Endothelial cell of umbilical vein (primary cell): ENCODE measurements around the gene SERPINE1. TPM values are rescaled to one million over a fixed set of nuclear protein-coding genes. Genes with fewer than 3 reads are reported as not detected.
A peak's percentile ranks its signal among the peaks of the same experiment; 100 is the strongest.

Experiments used
- BruUV-seq: library from RNA; stranded (reverse); fragments of 400-500 nt; replicated peaks from 2 replicates; lab custom pipeline; 2021; lab: Mats Ljungman, UMichigan
- CTCF ChIA-PET: fragments of 300-600, 350-600 bp; sonication (Branson Sonifier 250); formaldehyde crosslinking; loops from one replicate; lab custom pipeline; 2021; ENCODE audit warnings: antibody characterized with exemption, inconsistent platforms; lab: Charles Lee
- POLR2A ChIA-PET: fragments of 300-600, 350-600 bp; sonication (Branson Sonifier 250); formaldehyde crosslinking; loops from one replicate; lab custom pipeline; 2021; ENCODE audit warnings: antibody characterized with exemption, inconsistent platforms; lab: Charles Lee
- DNase-seq: peaks from one replicate; pipeline ENCODE4 v3.0.0-alpha.2; 2011; ENCODE audit warnings: low read depth, low spot score
- FAIRE-seq: peaks from 2 replicates; lab custom pipeline; 2011; peaks lifted over from hg19 to GRCh38; lab: Jason Lieb, UNC
- H2AFZ ChIP-seq: 2 replicates; pipeline ENCODE4 v1.6.0; 2012; ENCODE audit warnings: low read depth, low read length, control low read depth, inconsistent platforms
- H3K27ac ChIP-seq: 2 replicates; pipeline ENCODE4 v1.5.1; 2011; ENCODE audit warnings: low read depth, mild to moderate bottlenecking, control low read depth, low read length, moderate library complexity; ENCODE audit not compliant: insufficient read depth
- H3K27me3 ChIP-seq, 2 experiments: 2 replicates each; pipeline versions ENCODE4 v1.6.0 to v1.6.1; 2011; ENCODE audit warnings: low read length in 2 of 2, mixed read lengths in 1 of 2; ENCODE audit not compliant: control insufficient read depth in 2 of 2, insufficient read depth in 2 of 2
- H3K36me3 ChIP-seq, 2 experiments: 2 replicates in 1 of 2; 3 replicates in 1 of 2; pipeline ENCODE4 v1.5.1; 2011; ENCODE audit warnings: low read length in 2 of 2, mild to moderate bottlenecking in 1 of 2, moderate library complexity in 1 of 2; ENCODE audit not compliant: control insufficient read depth in 2 of 2, insufficient read depth in 2 of 2; ENCODE audit errors: extremely low read depth in 1 of 2
- H3K4me1 ChIP-seq: 3 replicates; pipeline ENCODE4 v1.5.1; 2011; ENCODE audit warnings: mild to moderate bottlenecking, low read length; ENCODE audit not compliant: control insufficient read depth, insufficient read depth; ENCODE audit errors: extremely low read depth
- H3K4me2 ChIP-seq: 2 replicates; pipeline ENCODE4 v1.6.1; 2011; ENCODE audit warnings: low read length, control low read depth, mixed read lengths; ENCODE audit not compliant: insufficient read depth
- H3K4me3 ChIP-seq, 3 experiments: fragments of 200-600 bp in 1 of 3; sonication (generic), shearing (Covaris generic) in 1 of 3; replicated peaks in 1 of 3; 2 replicates each; pipeline ENCODE4 v1.5.1; 2011 to 2016; ENCODE audit warnings: control low read depth in 3 of 3, low read length in 3 of 3, mild to moderate bottlenecking in 2 of 3, inconsistent platforms in 1 of 3, low read depth in 1 of 3, moderate library complexity in 1 of 3; ENCODE audit not compliant: insufficient read depth in 1 of 3
- H3K79me2 ChIP-seq: 2 replicates; pipeline ENCODE4 v1.6.0; 2012; ENCODE audit warnings: low read length, inconsistent platforms; ENCODE audit not compliant: control insufficient read depth, insufficient read depth
- H3K9ac ChIP-seq: replicated peaks from 2 replicates; pipeline ENCODE3; 2011; ENCODE audit warnings: low read length, control low read depth; ENCODE audit not compliant: insufficient read depth; ENCODE audit errors: extremely low read depth
- H3K9me1 ChIP-seq: replicated peaks from 3 replicates; pipeline ENCODE4 v1.6.0; 2011; ENCODE audit warnings: mild to moderate bottlenecking, low read length; ENCODE audit not compliant: control insufficient read depth, insufficient read depth; ENCODE audit errors: extremely low read depth
- H3K9me3 ChIP-seq: replicated peaks from 2 replicates; pipeline ENCODE4 v1.5.1; 2012; ENCODE audit warnings: low read length, inconsistent platforms; ENCODE audit not compliant: control insufficient read depth, insufficient read depth
- H4K20me1 ChIP-seq: replicated peaks from 2 replicates; pipeline ENCODE3; 2011; ENCODE audit warnings: mild to moderate bottlenecking, low read length; ENCODE audit not compliant: control insufficient read depth, insufficient read depth; ENCODE audit errors: extremely low read depth
- CTCF ChIP-seq, 2 donors: IDR thresholded peaks; 1 replicate in 1 of 2; 2 replicates in 1 of 2; pipeline ENCODE4 v1.5.1; 2011; ENCODE audit warnings: low read length in 2 of 2, mild to moderate bottlenecking in 2 of 2, moderate library complexity in 2 of 2, control low read depth in 1 of 2, inconsistent platforms in 1 of 2, low read depth in 1 of 2; ENCODE audit not compliant: insufficient read depth in 1 of 2; ENCODE audit errors: extremely low read depth in 1 of 2
- EZH2 ChIP-seq: IDR thresholded peaks from 2 replicates; pipeline ENCODE4 v1.6.1; 2012; ENCODE audit warnings: borderline replicate concordance, low read depth, mild to moderate bottlenecking, moderate library complexity, low read length, inconsistent platforms; ENCODE audit not compliant: severe bottlenecking
- FOS ChIP-seq: IDR thresholded peaks from 2 replicates; pipeline ENCODE4 v1.6.1; 2011; ENCODE audit warnings: mild to moderate bottlenecking, low read length, moderate library complexity, borderline replicate concordance; ENCODE audit not compliant: insufficient read depth
- GATA2 ChIP-seq: IDR thresholded peaks from 2 replicates; pipeline ENCODE4 v1.7.0; 2011; ENCODE audit warnings: low read depth, mild to moderate bottlenecking, moderate library complexity, mixed read lengths, low read length; ENCODE audit not compliant: insufficient read length, insufficient read depth
- JUN ChIP-seq: IDR thresholded peaks from 2 replicates; pipeline ENCODE4 v1.6.1; 2011; ENCODE audit warnings: borderline replicate concordance, low read depth; ENCODE audit not compliant: insufficient read length, insufficient read depth
- MAX ChIP-seq: IDR thresholded peaks from 2 replicates; pipeline ENCODE4 v1.6.1; 2011; ENCODE audit not compliant: insufficient read depth, insufficient read length
- MYC ChIP-seq: IDR thresholded peaks from one replicate; pipeline ENCODE4 v1.6.1; 2011; ENCODE audit warnings: mild to moderate bottlenecking, low read depth, low read length
- POLR2A ChIP-seq: IDR thresholded peaks from 2 replicates; pipeline ENCODE4 v1.6.1; 2012; ENCODE audit warnings: low read depth, mild to moderate bottlenecking, control low read depth, low read length
- POLR2AphosphoS5 ChIP-seq: IDR thresholded peaks from 2 replicates; pipeline ENCODE4 v1.6.1; 2012; ENCODE audit warnings: low read depth, mild to moderate bottlenecking, control low read depth, low read length, moderate library complexity; ENCODE audit not compliant: insufficient read depth
- dilution Hi-C: fragments of 300-500 bp; cut with MboI; formaldehyde crosslinking; loops from one replicate; pipeline ENCODE4 v1.15.0; 2019; ENCODE audit warnings: low sequenced_read_pairs; ENCODE audit not compliant: extremely low pct_ligation_motif_present
- intact Hi-C: fragments of 100-400 bp; cut with micrococcal nuclease; formaldehyde crosslinking; loops from one replicate; pipeline ENCODE4 v1.10.0; 2022
- polyA plus RNA-seq, 4 experiments: library from polyadenylated mRNA; depleted of rRNA in 3 of 4; stranded (reverse) in 3 of 4; unstranded in 1 of 4; fragments of >200 nt; gene quantifications; 2 replicates each; pipeline versions ENCODE4 v1.2.1 to v1.2.3, GENCODE V29; 2011 to 2012; ENCODE audit warnings: missing spikeins in 1 of 4
- total RNA-seq: library from RNA; stranded (reverse); gene quantifications from 2 replicates; pipeline ENCODE4 v1.2.3, GENCODE V29; 2021

The SERPINE1 gene
- total and polyA plus RNA-seq, 2 donors (not counting 3 experiments of a cell fraction or from before 2014, with no cell fraction given) = 2,296 to 4,637 TPM

GRCh38 chr7:101138213-101138870 is 11.4 kb downstream of the SERPINE1 start:
- CTCF ChIA-PET = interaction anchor here (1.0 to 2.8 kb wide), 14 partner anchors 12 to 153 kb away, joined by 3 to 19 read pairs (median 6); partner anchors contain the start of genes SERPINE1 and TRIM56
- BruUV-seq = TSS peak; percentile 82

More at GRCh38 chr7:101138213-101138870, 11.4 kb downstream of the SERPINE1 start:
- dilution Hi-C loops = no loop called here
- no peaks in the 10 kb centered on the region for H3K9me1 ChIP-seq
- H3K4me3 ChIP-seq = no peak overlapping the region
- FAIRE-seq (peak; percentile 72), DNase-seq (peak; percentile 99)
- no peaks in the 10 kb centered on the region for H3K27me3 ChIP-seq
- no peak overlapping the region for H2AFZ ChIP-seq
- H4K20me1 ChIP-seq = no peaks in the 10 kb centered on the region
- POLR2A ChIA-PET = interaction anchor here (1.4 to 4.8 kb wide), 4 partner anchors 11 to 38 kb away, joined by 3 to 27 read pairs (median 10); partner anchors contain the start of gene SERPINE1
- H3K4me2 ChIP-seq = peak overlapping the region; percentile 34
- H3K36me3 ChIP-seq = peaks cover 20 to 34% of the 10 kb centered on the region in 2 experiments
- H3K27ac ChIP-seq = peak overlapping the region; percentile 30
- intact Hi-C loops = loop anchor here (1.0 kb wide), 4 partner anchors 12 to 53 kb away; partner anchors contain the start of gene TRIM56
- TF ChIP-seq MYC (peak; percentile 51), POLR2A (peak; percentile 82), JUN (peak; percentile 100), EZH2 (no peak), FOS (peak; percentile 99), CTCF (IDR thresholded peaks at IDR 0.05; ENCODE audit: extremely low read depth in 1 of 2, insufficient read depth in 1 of 2, low read depth in 1 of 2, low read length in 2 of 2) (peak; percentile 64 to 75), POLR2AphosphoS5 (peak; percentile 94), MAX (peak; percentile 77), GATA2 (peak; percentile 36)
- peak overlapping the region; percentile 2 for H3K9ac ChIP-seq
- peaks cover 5% of the 10 kb centered on the region for H3K79me2 ChIP-seq
- peaks cover 39% of the 10 kb centered on the region for H3K4me1 ChIP-seq
- no peaks in the 10 kb centered on the region for H3K9me3 ChIP-seq
